PFSK-1 (cell line): ENCODE measurements around the gene LRRC43.

Experiments
- FOXP2 ChIP-seq: optimal IDR thresholded peaks from 2 replicates; pipeline ENCODE3; 2011; ENCODE audit warnings: borderline replicate concordance, control low read depth, inconsistent platforms; ENCODE audit not compliant: insufficient read depth; ENCODE audit errors: extremely low read length, extremely low read depth
- POLR2AphosphoS5 ChIP-seq: IDR thresholded peaks from 2 replicates; pipeline ENCODE4 v1.6.1; 2012; ENCODE audit warnings: low read depth, mild to moderate bottlenecking, control low read depth, low read length, moderate library complexity
- REST ChIP-seq, 2 experiments: IDR thresholded peaks; 2 replicates each; pipeline versions ENCODE4 v1.6.1 to v1.8.0; 2011 to 2012; ENCODE audit warnings: low read depth in 2 of 2, low read length in 2 of 2, control low read depth in 1 of 2, inconsistent platforms in 1 of 2, mild to moderate bottlenecking in 1 of 2, moderate library complexity in 1 of 2; ENCODE audit not compliant: insufficient read depth in 1 of 2
- SIN3A ChIP-seq: IDR thresholded peaks from 2 replicates; pipeline ENCODE4 v1.6.1; 2012; ENCODE audit warnings: mild to moderate bottlenecking, low read length, moderate library complexity, borderline replicate concordance; ENCODE audit not compliant: insufficient read depth
- TAF1 ChIP-seq: IDR thresholded peaks from 2 replicates; pipeline ENCODE4 v1.6.1; 2012; ENCODE audit warnings: low read length, control low read depth, borderline replicate concordance; ENCODE audit not compliant: insufficient read depth

LRRC43 gene

GRCh38 chr12:122140467-122141257 is 42.3 kb upstream of the LRRC43 start:
- TF ChIP-seq POLR2AphosphoS5 = no peak
- TF ChIP-seq SIN3A = no peak
- no peak for TF ChIP-seq TAF1
- no peak for TF ChIP-seq REST (IDR thresholded peaks at IDR 0.05; ENCODE audit: insufficient read depth in 1 of 2, low read depth in 2 of 2, low read length in 2 of 2)
- TF ChIP-seq FOXP2 = no peak

DNA sequence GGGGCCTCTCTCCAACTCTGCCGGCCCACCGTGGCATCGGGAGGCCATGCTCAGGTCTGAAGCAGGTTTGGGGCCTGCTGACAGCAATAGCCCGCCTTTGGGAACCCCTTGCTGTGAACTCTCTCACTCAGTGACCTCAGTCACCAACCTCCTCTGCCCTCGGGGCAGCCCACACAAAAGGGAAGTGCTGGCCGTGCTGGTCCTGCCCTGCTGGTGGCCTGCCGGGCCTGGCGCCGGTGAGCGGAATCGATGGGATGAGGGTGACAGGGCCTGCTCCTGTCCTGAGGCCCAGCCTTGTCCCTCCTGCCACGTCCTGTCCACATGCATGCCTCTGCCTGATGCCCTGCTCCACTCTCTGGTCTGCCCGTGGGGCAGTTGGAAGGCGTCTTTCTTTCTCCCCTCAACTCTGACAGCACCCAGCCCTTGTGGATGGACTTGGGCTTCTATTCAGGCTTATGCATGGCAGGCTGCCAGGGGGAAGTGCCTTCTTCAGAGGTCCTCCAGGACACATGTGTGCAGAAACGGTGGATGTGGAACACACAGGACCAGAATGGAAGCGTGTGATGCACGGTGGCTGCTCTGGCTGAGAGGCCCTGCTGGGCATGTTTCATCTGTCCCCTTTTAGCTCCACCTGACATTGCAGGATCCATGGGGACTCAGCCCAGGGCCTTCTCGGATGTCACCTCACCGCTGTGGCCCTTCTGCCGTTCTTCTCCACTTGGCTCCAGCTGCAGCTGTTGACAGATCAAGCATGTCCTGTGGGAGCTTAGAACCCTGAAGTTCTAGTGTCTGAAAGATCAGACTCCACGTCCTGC is 40.8 kb upstream of the LRRC43 start:
- TF ChIP-seq POLR2AphosphoS5 (no peak), FOXP2 (no peak), TAF1 (no peak), REST (IDR thresholded peaks at IDR 0.05; ENCODE audit: insufficient read depth in 1 of 2, low read depth in 2 of 2, low read length in 2 of 2) (no peak), SIN3A (no peak)

DNA sequence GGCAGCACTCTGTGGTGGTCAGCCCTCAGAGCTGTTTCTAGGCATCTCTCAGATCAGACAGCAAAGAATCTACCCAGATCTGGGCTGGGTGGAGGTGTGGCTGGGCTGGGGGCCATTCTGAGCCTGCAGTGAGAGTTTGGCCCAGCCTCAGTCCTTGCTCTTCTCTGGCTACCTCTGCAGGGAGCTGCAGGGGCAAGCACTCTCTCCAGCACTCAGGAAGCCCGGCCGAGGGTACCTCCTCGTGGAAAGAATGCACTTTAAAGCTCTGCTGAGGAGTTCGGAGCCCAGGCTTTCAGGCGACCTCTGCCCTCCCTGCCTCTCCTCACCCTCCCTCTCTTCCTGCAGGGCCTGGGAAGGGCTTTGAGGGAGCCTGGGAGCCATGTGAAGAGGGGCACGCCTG is 40.1 kb upstream of the LRRC43 start:
- TF ChIP-seq SIN3A (no peak), FOXP2 (no peak), POLR2AphosphoS5 (no peak), REST (IDR thresholded peaks at IDR 0.05; ENCODE audit: insufficient read depth in 1 of 2, low read depth in 2 of 2, low read length in 2 of 2) (no peak), TAF1 (no peak)

GRCh38 chr12:122144885-122145284 is 38.0 kb upstream of the LRRC43 start:
- TF ChIP-seq SIN3A (no peak), TAF1 (no peak), REST (IDR thresholded peaks at IDR 0.05; ENCODE audit: insufficient read depth in 1 of 2, low read depth in 2 of 2, low read length in 2 of 2) (no peak), POLR2AphosphoS5 (no peak)
